ENCODE results near the gene EYA2.

DNA sequence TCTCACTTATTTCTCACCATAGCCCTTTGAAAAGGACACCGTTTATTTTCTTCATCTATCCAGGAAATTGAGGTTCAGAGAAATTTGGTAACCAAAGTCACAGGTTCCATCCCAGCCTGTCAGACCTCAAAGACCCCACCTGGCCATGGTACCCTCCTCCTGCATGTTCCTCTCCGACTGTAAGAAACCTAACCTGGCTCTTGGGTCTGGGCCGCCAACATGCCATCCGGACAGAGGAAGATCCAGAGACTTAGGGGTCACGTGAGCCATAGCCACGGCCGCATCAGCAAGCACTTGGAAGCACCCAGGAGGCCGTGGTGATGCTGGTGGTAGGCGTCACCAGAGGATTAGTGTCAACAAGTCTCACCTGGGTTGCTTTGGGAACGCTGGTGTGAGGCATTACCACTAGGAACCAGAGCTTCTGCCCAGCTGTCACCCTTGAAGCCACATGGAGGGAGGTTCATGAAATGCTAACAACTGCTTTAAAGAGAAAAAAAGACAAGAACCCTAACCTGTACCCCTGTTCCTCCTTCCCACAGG, 177.1 kb downstream of the EYA2 start:
- TF ChIP-seq, protein P1, sequence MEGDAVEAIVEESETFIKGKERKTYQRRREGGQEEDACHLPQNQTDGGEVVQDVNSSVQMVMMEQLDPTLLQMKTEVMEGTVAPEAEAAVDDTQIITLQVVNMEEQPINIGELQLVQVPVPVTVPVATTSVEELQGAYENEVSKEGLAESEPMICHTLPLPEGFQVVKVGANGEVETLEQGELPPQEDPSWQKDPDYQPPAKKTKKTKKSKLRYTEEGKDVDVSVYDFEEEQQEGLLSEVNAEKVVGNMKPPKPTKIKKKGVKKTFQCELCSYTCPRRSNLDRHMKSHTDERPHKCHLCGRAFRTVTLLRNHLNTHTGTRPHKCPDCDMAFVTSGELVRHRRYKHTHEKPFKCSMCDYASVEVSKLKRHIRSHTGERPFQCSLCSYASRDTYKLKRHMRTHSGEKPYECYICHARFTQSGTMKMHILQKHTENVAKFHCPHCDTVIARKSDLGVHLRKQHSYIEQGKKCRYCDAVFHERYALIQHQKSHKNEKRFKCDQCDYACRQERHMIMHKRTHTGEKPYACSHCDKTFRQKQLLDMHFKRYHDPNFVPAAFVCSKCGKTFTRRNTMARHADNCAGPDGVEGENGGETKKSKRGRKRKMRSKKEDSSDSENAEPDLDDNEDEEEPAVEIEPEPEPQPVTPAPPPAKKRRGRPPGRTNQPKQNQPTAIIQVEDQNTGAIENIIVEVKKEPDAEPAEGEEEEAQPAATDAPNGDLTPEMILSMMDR (IDR thresholded peaks at IDR 0.05), result no peak
- no peak for TF ChIP-seq EZH2 (IDR thresholded peaks at IDR 0.05; ENCODE audit: borderline replicate concordance, insufficient read depth, low read depth, low read length, poor library complexity, severe bottlenecking)

Data from B cell (primary cell).